ENCODE measurements around the gene SNX27.

SNX27 gene

DNA sequence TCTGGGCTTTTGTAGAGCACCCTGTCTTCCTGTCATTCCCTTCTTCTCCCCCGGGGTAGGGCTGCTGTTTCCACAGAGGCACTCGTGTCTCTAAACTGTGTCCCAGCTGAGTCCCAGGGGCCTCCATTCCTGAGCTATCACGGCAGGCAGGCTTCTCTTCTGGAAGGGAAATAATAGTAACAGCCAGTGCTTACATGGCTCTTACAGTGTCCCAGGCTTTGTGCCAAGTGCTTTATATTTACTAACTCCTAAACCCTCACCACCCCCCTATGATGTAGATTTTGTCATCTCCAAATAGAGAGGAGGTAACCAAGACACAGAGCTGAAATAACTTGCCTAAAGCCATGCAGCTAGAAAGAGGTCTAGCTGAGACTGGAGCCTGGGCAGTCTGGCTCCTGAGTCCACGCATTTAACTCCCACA lies 106.2 kb downstream of the SNX27 start:
- Histone ChIP-seq H3K79me2 (ENCODE audit: control insufficient read depth, low read length) (no peaks in the 10 kb centered on the region), H3K27me3 (ENCODE audit: control insufficient read depth, low read length) (peaks cover 68% of the 10 kb centered on the region), H3K4me1 (ENCODE audit: control insufficient read depth, low read length) (peaks cover 7% of the 10 kb centered on the region; the same call in 1 of the 2 replicates), H3K4me3 (ENCODE audit: low read length) (no peak overlapping the region), H3K4me2 (ENCODE audit: low read length) (no peak overlapping the region), H3K27ac (ENCODE audit: low read depth, low read length) (no peak overlapping the region), H3F3A (ENCODE audit: control insufficient read depth, insufficient read depth) (no peaks in the 10 kb centered on the region), H3K9me2 (replicated peaks; ENCODE audit: control insufficient read depth, low read length) (no peaks in the 10 kb centered on the region), H3K9me3 (ENCODE audit: control insufficient read depth, insufficient read depth, low read length) (no peaks in the 10 kb centered on the region), H4K20me1 (ENCODE audit: control insufficient read depth, insufficient read depth, low read depth, low read length) (no peaks in the 10 kb centered on the region), H3K36me3 (ENCODE audit: control insufficient read depth, low read length) (no peaks in the 10 kb centered on the region)
- no peak for TF ChIP-seq EZH2phosphoT487 (IDR thresholded peaks at IDR 0.05; ENCODE audit: borderline replicate concordance, low read length)
- TF ChIP-seq, protein P1, sequence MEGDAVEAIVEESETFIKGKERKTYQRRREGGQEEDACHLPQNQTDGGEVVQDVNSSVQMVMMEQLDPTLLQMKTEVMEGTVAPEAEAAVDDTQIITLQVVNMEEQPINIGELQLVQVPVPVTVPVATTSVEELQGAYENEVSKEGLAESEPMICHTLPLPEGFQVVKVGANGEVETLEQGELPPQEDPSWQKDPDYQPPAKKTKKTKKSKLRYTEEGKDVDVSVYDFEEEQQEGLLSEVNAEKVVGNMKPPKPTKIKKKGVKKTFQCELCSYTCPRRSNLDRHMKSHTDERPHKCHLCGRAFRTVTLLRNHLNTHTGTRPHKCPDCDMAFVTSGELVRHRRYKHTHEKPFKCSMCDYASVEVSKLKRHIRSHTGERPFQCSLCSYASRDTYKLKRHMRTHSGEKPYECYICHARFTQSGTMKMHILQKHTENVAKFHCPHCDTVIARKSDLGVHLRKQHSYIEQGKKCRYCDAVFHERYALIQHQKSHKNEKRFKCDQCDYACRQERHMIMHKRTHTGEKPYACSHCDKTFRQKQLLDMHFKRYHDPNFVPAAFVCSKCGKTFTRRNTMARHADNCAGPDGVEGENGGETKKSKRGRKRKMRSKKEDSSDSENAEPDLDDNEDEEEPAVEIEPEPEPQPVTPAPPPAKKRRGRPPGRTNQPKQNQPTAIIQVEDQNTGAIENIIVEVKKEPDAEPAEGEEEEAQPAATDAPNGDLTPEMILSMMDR (IDR thresholded peaks at IDR 0.05; ENCODE audit: low read depth, low read length, poor library complexity, severe bottlenecking), result no peak

DNA sequence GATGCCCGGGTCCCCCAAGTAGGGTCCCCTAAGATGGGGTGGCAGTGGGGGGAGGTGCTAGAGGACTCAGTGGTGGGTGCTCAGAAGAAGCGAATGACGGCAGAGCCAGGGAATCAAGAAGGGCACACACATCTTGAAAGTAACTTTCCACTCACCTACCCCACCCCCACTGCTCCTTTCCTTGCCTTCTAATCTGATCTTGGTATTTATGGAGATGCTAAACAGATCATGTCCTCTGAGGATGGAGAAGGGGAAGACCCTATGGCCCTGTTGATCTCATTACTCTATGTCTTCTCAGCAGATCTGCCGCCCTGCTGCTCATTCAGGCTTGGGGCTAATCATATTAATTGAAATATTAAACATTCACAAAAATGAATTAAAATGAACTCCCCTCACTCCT lies 106.8 kb downstream of the SNX27 start:
- H3K36me3 ChIP-seq (ENCODE audit: control insufficient read depth, low read length), result no peaks in the 10 kb centered on the region
- H3K9me3 ChIP-seq (ENCODE audit: control insufficient read depth, insufficient read depth, low read length), result no peaks in the 10 kb centered on the region
- H3K79me2 ChIP-seq (ENCODE audit: control insufficient read depth, low read length), result no peaks in the 10 kb centered on the region
- H3K4me3 ChIP-seq (ENCODE audit: low read length), result no peak overlapping the region
- no peak overlapping the region for H3K4me2 ChIP-seq (ENCODE audit: low read length)
- peaks cover 7% of the 10 kb centered on the region; the same call in 1 of the 2 replicates for H3K4me1 ChIP-seq (ENCODE audit: control insufficient read depth, low read length)
- H3F3A ChIP-seq (ENCODE audit: control insufficient read depth, insufficient read depth), result no peaks in the 10 kb centered on the region
- no peaks in the 10 kb centered on the region for H4K20me1 ChIP-seq (ENCODE audit: control insufficient read depth, insufficient read depth, low read depth, low read length)
- no peaks in the 10 kb centered on the region for H3K9me2 ChIP-seq (replicated peaks; ENCODE audit: control insufficient read depth, low read length)
- TF ChIP-seq, protein P1 (IDR thresholded peaks at IDR 0.05; ENCODE audit: low read depth, low read length, poor library complexity, severe bottlenecking), result no peak
- TF ChIP-seq EZH2phosphoT487 (IDR thresholded peaks at IDR 0.05; ENCODE audit: borderline replicate concordance, low read length), result no peak
- no peak overlapping the region for H3K27ac ChIP-seq (ENCODE audit: low read depth, low read length)
- peaks cover 68% of the 10 kb centered on the region for H3K27me3 ChIP-seq (ENCODE audit: control insufficient read depth, low read length)

DNA sequence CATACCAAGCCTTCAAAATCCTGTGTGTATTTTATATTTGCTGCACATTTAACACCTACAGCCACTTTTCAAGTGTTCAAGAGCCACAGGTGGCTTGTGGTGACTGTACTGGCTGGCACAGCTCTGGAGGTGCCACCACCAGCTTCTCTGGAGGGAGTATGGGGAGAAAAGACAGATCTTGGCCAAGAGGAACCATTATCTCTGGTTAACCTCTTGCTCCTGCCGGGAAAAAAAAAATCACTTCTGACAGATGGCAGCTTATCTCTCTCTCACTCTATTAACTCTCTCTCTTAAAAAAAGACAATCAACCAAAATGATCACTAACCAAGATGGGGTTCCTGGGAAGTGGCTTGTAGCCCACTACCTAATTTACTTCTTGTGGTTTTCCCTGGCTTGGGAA lies 108.3 kb downstream of the SNX27 start:
- peaks cover 7% of the 10 kb centered on the region; the same call in 1 of the 2 replicates for H3K4me1 ChIP-seq (ENCODE audit: control insufficient read depth, low read length)
- H3K27me3 ChIP-seq (ENCODE audit: control insufficient read depth, low read length), result peaks cover 72% of the 10 kb centered on the region

More for the DNA sequence above, 108.3 kb downstream of the SNX27 start:
- Histone ChIP-seq H3K27ac (ENCODE audit: low read depth, low read length) (no peak overlapping the region), H3K36me3 (ENCODE audit: control insufficient read depth, low read length) (no peaks in the 10 kb centered on the region), H3K4me2 (ENCODE audit: low read length) (no peak overlapping the region), H3K79me2 (ENCODE audit: control insufficient read depth, low read length) (no peaks in the 10 kb centered on the region), H3K9me3 (ENCODE audit: control insufficient read depth, insufficient read depth, low read length) (no peaks in the 10 kb centered on the region), H3K9me2 (replicated peaks; ENCODE audit: control insufficient read depth, low read length) (no peaks in the 10 kb centered on the region), H3K4me3 (ENCODE audit: low read length) (no peak overlapping the region), H3F3A (ENCODE audit: control insufficient read depth, insufficient read depth) (no peaks in the 10 kb centered on the region), H4K20me1 (ENCODE audit: control insufficient read depth, insufficient read depth, low read depth, low read length) (no peaks in the 10 kb centered on the region)
- no peak for TF ChIP-seq EZH2phosphoT487 (IDR thresholded peaks at IDR 0.05; ENCODE audit: borderline replicate concordance, low read length)
- TF ChIP-seq, protein P1 (IDR thresholded peaks at IDR 0.05; ENCODE audit: low read depth, low read length, poor library complexity, severe bottlenecking), result no peak

All from DOHH2 (cell line).